Gastrocnemius medialis (tissue), 4 donors: ENCODE data around the gene RNU5D-1. TPM values are rescaled to one million over a fixed set of nuclear protein-coding genes. Genes with fewer than 3 reads are reported as not detected.
A peak's percentile ranks its signal among the peaks of the same experiment; 100 is the strongest.

ENCODE experiments used
- ATAC-seq, 2 donors: fragments of 150-250 bp; one replicate each; pipeline ENCODE4 v1.9.1; 2016
- DNase-seq, 2 donors: peaks; one replicate each; pipeline ENCODE4 v3.0.0-alpha.2; 2019
- H3K27ac ChIP-seq, 4 donors: fragments of 200-600 bp; sonication (generic); 1 replicate in 1 of 4; 2 replicates in 3 of 4; pipeline ENCODE4 v1.5.1; 2016 to 2018; ENCODE audit warnings: mild to moderate bottlenecking in 2 of 4, moderate library complexity in 1 of 4
- H3K27me3 ChIP-seq, 3 donors: fragments of 200-600 bp; sonication (generic) in 2 of 3; 1 replicate in 1 of 3; 2 replicates in 2 of 3; pipeline versions ENCODE4 v1.5.1 to v1.6.0; 2016 to 2019; ENCODE audit warnings: mild to moderate bottlenecking in 1 of 3, moderate library complexity in 1 of 3
- H3K36me3 ChIP-seq, 2 donors: fragments of 200-600 bp; sonication (generic) in 1 of 2; one replicate each; pipeline ENCODE4 v1.5.1; 2017 to 2018
- H3K4me1 ChIP-seq, 2 donors: fragments of 200-600 bp; sonication (generic) in 1 of 2; one replicate each; pipeline ENCODE4 v1.5.1; 2016 to 2017; ENCODE audit warnings: mild to moderate bottlenecking in 2 of 2
- H3K4me3 ChIP-seq, 4 donors: fragments of 200-600 bp; sonication (generic) in 3 of 4; 1 replicate in 1 of 4; 2 replicates in 3 of 4; pipeline ENCODE4 v1.5.1; 2016 to 2019; ENCODE audit warnings: mild to moderate bottlenecking in 2 of 4
- H3K9me3 ChIP-seq, 3 donors: fragments of 200-600 bp; sonication (generic) in 2 of 3; 1 replicate in 1 of 3; 2 replicates in 2 of 3; pipeline ENCODE4 v1.5.1; 2016 to 2019
- POLR2A ChIP-seq, 2 donors: fragments of 450-650 bp; IDR thresholded peaks; one replicate each; pipeline ENCODE4 v1.6.1; 2017; ENCODE audit warnings: antibody characterized with exemption in 2 of 2, mild to moderate bottlenecking in 2 of 2, moderate library complexity in 2 of 2
- in situ Hi-C, 4 donors: fragments of 200-750 bp; cut with MboI; loops; one replicate each; pipeline versions ENCODE4 v1.15.0 to v1.8.0; 2017; ENCODE audit warnings: low sequenced_read_pairs in 4 of 4
- intact Hi-C: fragments of 100-400 bp; cut with DNase I; formaldehyde crosslinking; loops from one replicate; pipeline ENCODE4 v1.15.1; 2023; ENCODE audit warnings: low total_unique reads
- total RNA-seq, 4 donors: library from RNA; depleted of rRNA; stranded (reverse); fragments of >200 nt; gene quantifications; one replicate each; pipeline versions ENCODE4 v1.1.0 to v1.2.3, GENCODE V29; 2016
- TF ChIP-seq, protein P1 (sequence below), 5 experiments: fragments of 450-650 bp in 3 of 5; fragments of 200-600 bp in 2 of 5; sonication (generic) in 2 of 5; IDR thresholded peaks in 4 of 5; conservative IDR thresholded peaks in 1 of 5; 1 replicate in 4 of 5; 2 replicates in 1 of 5; pipeline ENCODE4 v1.5.1; 2016 to 2019; ENCODE audit warnings: antibody characterized with exemption in 5 of 5, mild to moderate bottlenecking in 3 of 5, moderate library complexity in 3 of 5

RNU5D-1 gene
- total RNA-seq, 4 donors from 2014 or later, result not detected

GRCh38 chr1:44759077-44759476 is 28.1 kb upstream of the RNU5D-1 start:
- H3K27me3 ChIP-seq, result no peaks in the 10 kb centered on the region
- TF ChIP-seq POLR2A (IDR thresholded peaks at IDR 0.05), result no peak
- TF ChIP-seq, protein P1, sequence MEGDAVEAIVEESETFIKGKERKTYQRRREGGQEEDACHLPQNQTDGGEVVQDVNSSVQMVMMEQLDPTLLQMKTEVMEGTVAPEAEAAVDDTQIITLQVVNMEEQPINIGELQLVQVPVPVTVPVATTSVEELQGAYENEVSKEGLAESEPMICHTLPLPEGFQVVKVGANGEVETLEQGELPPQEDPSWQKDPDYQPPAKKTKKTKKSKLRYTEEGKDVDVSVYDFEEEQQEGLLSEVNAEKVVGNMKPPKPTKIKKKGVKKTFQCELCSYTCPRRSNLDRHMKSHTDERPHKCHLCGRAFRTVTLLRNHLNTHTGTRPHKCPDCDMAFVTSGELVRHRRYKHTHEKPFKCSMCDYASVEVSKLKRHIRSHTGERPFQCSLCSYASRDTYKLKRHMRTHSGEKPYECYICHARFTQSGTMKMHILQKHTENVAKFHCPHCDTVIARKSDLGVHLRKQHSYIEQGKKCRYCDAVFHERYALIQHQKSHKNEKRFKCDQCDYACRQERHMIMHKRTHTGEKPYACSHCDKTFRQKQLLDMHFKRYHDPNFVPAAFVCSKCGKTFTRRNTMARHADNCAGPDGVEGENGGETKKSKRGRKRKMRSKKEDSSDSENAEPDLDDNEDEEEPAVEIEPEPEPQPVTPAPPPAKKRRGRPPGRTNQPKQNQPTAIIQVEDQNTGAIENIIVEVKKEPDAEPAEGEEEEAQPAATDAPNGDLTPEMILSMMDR (IDR thresholded peaks at IDR 0.05 in 4 of 5, conservative IDR thresholded peaks at IDR 0.05 in 1 of 5), result no peak
- H3K9me3 ChIP-seq, result no peaks in the 10 kb centered on the region
- H3K27ac ChIP-seq, result no peak overlapping the region
- DNase-seq, result no peak
- ATAC-seq, result no peak
- in situ Hi-C loops (no loop called here), intact Hi-C loops (no loop called here)
- H3K4me1 ChIP-seq, result peaks cover 0 to 4% of the 10 kb centered on the region in 2 donors
- H3K36me3 ChIP-seq, result no peaks in the 10 kb centered on the region
- no peak overlapping the region for H3K4me3 ChIP-seq

DNA sequence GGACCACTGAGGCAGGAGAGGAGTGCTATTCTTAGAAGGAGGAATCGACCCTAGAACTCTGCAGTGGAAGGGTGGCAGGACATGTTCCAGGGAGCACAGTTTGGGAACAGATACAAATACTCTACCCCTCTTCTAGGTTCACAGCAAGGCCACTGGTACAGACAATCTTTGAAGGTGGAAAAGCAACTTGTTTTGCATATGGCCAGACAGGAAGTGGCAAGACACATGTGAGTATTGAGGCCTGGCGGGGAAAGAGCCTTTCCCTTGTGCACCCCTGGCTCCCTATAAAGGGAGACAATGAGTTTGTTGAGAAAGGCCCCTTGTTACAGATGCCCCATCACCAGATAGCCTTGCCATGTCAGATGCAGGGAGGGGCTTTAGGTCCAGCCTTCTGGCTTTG is 26.4 kb upstream of the RNU5D-1 start:
- Histone ChIP-seq H3K4me3 (no peak overlapping the region), H3K4me1 (peaks cover 0 to 4% of the 10 kb centered on the region in 2 donors), H3K9me3 (no peaks in the 10 kb centered on the region), H3K27me3 (no peaks in the 10 kb centered on the region), H3K36me3 (no peaks in the 10 kb centered on the region), H3K27ac (no peak overlapping the region)
- DNase-seq (no peak), ATAC-seq (no peak)
- TF ChIP-seq, protein P1 (IDR thresholded peaks at IDR 0.05 in 4 of 5, conservative IDR thresholded peaks at IDR 0.05 in 1 of 5), result no peak
- no peak for TF ChIP-seq POLR2A (IDR thresholded peaks at IDR 0.05)
- in situ Hi-C loops (no loop called here), intact Hi-C loops (no loop called here)

- DNase-seq (no peak), ATAC-seq (no peak)
- Histone ChIP-seq H3K36me3 (no peaks in the 10 kb centered on the region), H3K9me3 (no peaks in the 10 kb centered on the region), H3K4me1 (no peaks in the 10 kb centered on the region), H3K4me3 (no peak overlapping the region), H3K27me3 (no peaks in the 10 kb centered on the region), H3K27ac (no peak overlapping the region)
- intact Hi-C loops (no loop called here), in situ Hi-C loops (no loop called here)
- TF ChIP-seq, protein P1 (IDR thresholded peaks at IDR 0.05 in 4 of 5, conservative IDR thresholded peaks at IDR 0.05 in 1 of 5), result no peak
- no peak for TF ChIP-seq POLR2A (IDR thresholded peaks at IDR 0.05)
Observed at GRCh38 chr1:44747878-44748277, 16.9 kb upstream of the RNU5D-1 start.

GRCh38 chr1:44743211-44743610 is 12.2 kb upstream of the RNU5D-1 start:
- no peak for DNase-seq
- no peak overlapping the region for H3K27ac ChIP-seq
- no peaks in the 10 kb centered on the region for H3K36me3 ChIP-seq
- no peak for ATAC-seq
- intact Hi-C loops (no loop called here), in situ Hi-C loops (no loop called here)
- H3K9me3 ChIP-seq, result no peaks in the 10 kb centered on the region
- no peaks in the 10 kb centered on the region for H3K27me3 ChIP-seq
- TF ChIP-seq POLR2A (IDR thresholded peaks at IDR 0.05), result no peak
- TF ChIP-seq, protein P1 (IDR thresholded peaks at IDR 0.05 in 4 of 5, conservative IDR thresholded peaks at IDR 0.05 in 1 of 5), result no peak
- peaks cover 7 to 10% of the 10 kb centered on the region in 2 donors for H3K4me1 ChIP-seq
- no peak overlapping the region for H3K4me3 ChIP-seq

GRCh38 chr1:44740179-44740617 is 9.2 kb upstream of the RNU5D-1 start:
- in situ Hi-C loops, result no loop called here
- no peak for ATAC-seq

More at GRCh38 chr1:44740179-44740617, 9.2 kb upstream of the RNU5D-1 start:
- H3K27me3 ChIP-seq, result no peaks in the 10 kb centered on the region
- no peak for DNase-seq
- H3K27ac ChIP-seq, result peak overlapping the region; percentile 87 to 94 (median 90)
- TF ChIP-seq, protein P1 (IDR thresholded peaks at IDR 0.05 in 4 of 5, conservative IDR thresholded peaks at IDR 0.05 in 1 of 5), result no peak
- no peak for TF ChIP-seq POLR2A (IDR thresholded peaks at IDR 0.05)
- no peaks in the 10 kb centered on the region for H3K36me3 ChIP-seq
- no peaks in the 10 kb centered on the region for H3K9me3 ChIP-seq
- peak overlapping the region; percentile 64 to 81 (median 74) for H3K4me3 ChIP-seq
- intact Hi-C loops, result no loop called here
- H3K4me1 ChIP-seq, result peaks cover 7 to 10% of the 10 kb centered on the region in 2 donors
